B cell (primary cell): ENCODE results near the gene ASB15. TPM values are rescaled to one million over a fixed set of nuclear protein-coding genes. Genes with fewer than 3 reads are reported as not detected.

Experiments
- ATAC-seq: fragments of 200-7000 bp; cut with Tn5 transposase; one replicate; pipeline ENCODE4 v1.10.0; 2021; ENCODE audit warnings: low read depth, mild to moderate bottlenecking, moderate number of reproducible peaks, moderate library complexity
- CTCF ChIA-PET: fragments of 350-600 bp; sonication (Branson Sonifier 250); formaldehyde crosslinking; loops from one replicate; lab custom pipeline; 2021; ENCODE audit warnings: antibody characterized with exemption, inconsistent platforms; lab: Charles Lee
- POLR2A ChIA-PET: fragments of 350-600 bp; sonication (Branson Sonifier 250); formaldehyde crosslinking; loops from one replicate; lab custom pipeline; 2021; ENCODE audit warnings: antibody characterized with exemption; lab: Charles Lee
- DNase-seq: peaks from one replicate; pipeline ENCODE4 v3.0.0; 2013
- H2AFZ ChIP-seq: 2 replicates; pipeline ENCODE4 v1.6.1; 2012; ENCODE audit warnings: mild to moderate bottlenecking, low read depth, low read length; ENCODE audit not compliant: insufficient read depth, poor library complexity, severe bottlenecking
- H3K27ac ChIP-seq, 2 donors: 1 replicate in 1 of 2; 2 replicates in 1 of 2; pipeline ENCODE4 v1.5.1; 2012 to 2013; ENCODE audit warnings: low read length in 2 of 2, mild to moderate bottlenecking in 2 of 2, moderate library complexity in 1 of 2
- H3K27me3 ChIP-seq, 4 experiments: fragments of 200-600 bp in 1 of 4; sonication (generic) in 1 of 4; replicated peaks in 1 of 4; 1 replicate in 2 of 4; 2 replicates in 2 of 4; pipeline versions ENCODE4 v1.6.1 to v1.7.0; 2013 to 2016; ENCODE audit warnings: low read length in 3 of 4, mild to moderate bottlenecking in 2 of 4, mixed read lengths in 1 of 4, moderate library complexity in 1 of 4; ENCODE audit not compliant: insufficient read depth in 4 of 4, control insufficient read depth in 3 of 4; ENCODE audit errors: control extremely low read depth in 1 of 4
- H3K36me3 ChIP-seq, 2 experiments: replicated peaks in 1 of 2; 1 replicate in 1 of 2; 2 replicates in 1 of 2; pipeline versions ENCODE4 v1.6.1 to v1.7.1; 2013; ENCODE audit warnings: low read length in 1 of 2; ENCODE audit not compliant: insufficient read depth in 2 of 2, control insufficient read depth in 1 of 2; ENCODE audit errors: control extremely low read depth in 1 of 2, extremely low read depth in 1 of 2
- H3K4me1 ChIP-seq, 2 donors: fragments of 200-600 bp in 1 of 2; sonication (generic) in 1 of 2; 1 replicate in 1 of 2; 2 replicates in 1 of 2; pipeline versions ENCODE4 v1.5.1 to v1.6.1; 2013 to 2017; ENCODE audit warnings: low read length in 2 of 2; ENCODE audit not compliant: control insufficient read depth in 2 of 2, insufficient read depth in 2 of 2
- H3K4me2 ChIP-seq: replicated peaks from 2 replicates; pipeline ENCODE3; 2012; ENCODE audit warnings: mild to moderate bottlenecking, low read depth, low read length; ENCODE audit not compliant: poor library complexity, severe bottlenecking
- H3K4me3 ChIP-seq, 5 experiments: fragments of 200-600 bp in 1 of 5; sonication (generic) in 1 of 5; 1 replicate in 3 of 5; 2 replicates in 2 of 5; pipeline versions ENCODE4 v1.5.1 to v1.7.0; 2011 to 2016; ENCODE audit warnings: low read length in 4 of 5, mild to moderate bottlenecking in 4 of 5, low read depth in 2 of 5, control low read depth in 1 of 5, moderate library complexity in 1 of 5; ENCODE audit not compliant: insufficient read depth in 1 of 5; ENCODE audit errors: control extremely low read depth in 1 of 5, extremely low read depth in 1 of 5
- H3K79me2 ChIP-seq: fragments of 200-600 bp; sonication (generic); one replicate; pipeline ENCODE4 v1.6.0; 2016; ENCODE audit warnings: low read length; ENCODE audit not compliant: control insufficient read depth, insufficient read depth
- H3K9ac ChIP-seq: fragments of 200-600 bp; sonication (generic); 2 replicates; pipeline ENCODE4 v1.6.1; 2017; ENCODE audit warnings: mild to moderate bottlenecking, low read length, moderate library complexity
- H3K9me3 ChIP-seq, 3 donors: one replicate each; pipeline versions ENCODE4 v1.6.1 to v1.7.1; 2013; ENCODE audit warnings: low read length in 2 of 3; ENCODE audit not compliant: control insufficient read depth in 2 of 3, insufficient read depth in 1 of 3; ENCODE audit errors: control extremely low read depth in 1 of 3
- H4K20me1 ChIP-seq: 2 replicates; pipeline ENCODE4 v1.6.0; 2012; ENCODE audit warnings: mild to moderate bottlenecking, low read length; ENCODE audit not compliant: insufficient read depth, control insufficient read depth, poor library complexity, severe bottlenecking
- H3K27ac Mint-ChIP-seq: one replicate; pipeline ENCODE4 v1.8.0; 2021; ENCODE audit warnings: mixed read lengths
- H3K27me3 Mint-ChIP-seq: one replicate; pipeline ENCODE4 v1.8.0; 2021; ENCODE audit warnings: mixed read lengths
- H3K4me1 Mint-ChIP-seq: one replicate; pipeline ENCODE4 v1.8.0; 2021; ENCODE audit warnings: mixed read lengths
- H3K4me3 Mint-ChIP-seq: one replicate; pipeline ENCODE4 v1.8.0; 2021; ENCODE audit warnings: mixed read lengths
- H3K9me3 Mint-ChIP-seq: one replicate; pipeline ENCODE4 v1.8.0; 2022; ENCODE audit warnings: mixed read lengths; ENCODE audit not compliant: insufficient read depth
- EZH2 ChIP-seq: IDR thresholded peaks from 2 replicates; pipeline ENCODE4 v1.6.1; 2012; ENCODE audit warnings: borderline replicate concordance, low read depth, mild to moderate bottlenecking, moderate library complexity, low read length; ENCODE audit not compliant: insufficient read depth, poor library complexity, severe bottlenecking
- WGBS: methylation state at CpG from one replicate; pipeline ENCODE4 v1.1.5; 2013; ENCODE audit warnings: missing lambda C conversion rate; ENCODE audit not compliant: insufficient coverage; 5-methylcytosine and 5-hydroxymethylcytosine counted together
- intact Hi-C: fragments of 100-400 bp; cut with micrococcal nuclease; formaldehyde crosslinking; loops from one replicate; pipeline ENCODE4 v1.10.0; 2022
- polyA plus RNA-seq: library from polyadenylated mRNA; depleted of rRNA; stranded (reverse); fragments of >200 nt; gene quantifications from 2 replicates; pipeline ENCODE4 v1.2.3, GENCODE V29; 2012
- total RNA-seq, 2 donors: library from RNA; stranded (reverse); fragments of 120-200 nt in 1 of 2; gene quantifications; 1 replicate in 1 of 2; 2 replicates in 1 of 2; pipeline versions ENCODE4 v1.2.3 to v1.2.4, GENCODE V29; 2013 to 2022
- TF ChIP-seq, protein P1 (sequence below): fragments of 200-600 bp; IDR thresholded peaks from one replicate; pipeline ENCODE4 v1.8.0; 2022; ENCODE audit warnings: antibody characterized with exemption, mild to moderate bottlenecking

The ASB15 gene
- total and polyA plus RNA-seq, 2 donors (not counting 1 experiment from before 2014, with no cell fraction given), result not detected

DNA sequence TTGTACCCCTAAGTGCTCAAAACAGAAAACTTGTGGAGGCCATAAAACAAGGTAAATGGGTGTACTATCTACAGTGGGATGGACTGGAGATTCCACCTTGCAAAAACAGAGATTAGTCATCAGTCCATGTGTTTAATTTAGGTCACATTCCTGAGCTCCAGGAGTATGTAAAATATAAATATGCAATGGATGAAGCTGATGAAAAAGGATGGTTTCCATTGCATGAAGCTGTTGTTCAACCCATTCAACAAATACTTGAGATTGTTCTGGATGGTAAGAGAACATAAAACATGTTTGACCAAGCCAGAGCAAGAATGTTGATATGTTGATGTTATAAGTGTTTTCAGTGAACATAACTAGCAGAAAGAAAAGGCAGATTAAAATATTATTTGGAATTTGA, 14.6 kb downstream of the ASB15 start:
- H3K9ac ChIP-seq, result no peak overlapping the region
- H3K4me3 Mint-ChIP-seq, result no peak overlapping the region
- ChIA-PET CTCF (no interaction called here), POLR2A (no interaction called here)
- no peak overlapping the region for H3K4me2 ChIP-seq
- H3K27ac Mint-ChIP-seq, result no peak overlapping the region
- no peaks in the 10 kb centered on the region for H3K4me1 Mint-ChIP-seq
- intact Hi-C loops, result no loop called here
- no peak overlapping the region for H3K4me3 ChIP-seq
- H3K27me3 Mint-ChIP-seq, result peaks cover 25% of the 10 kb centered on the region
- no peaks in the 10 kb centered on the region for H4K20me1 ChIP-seq
- H3K9me3 ChIP-seq, result no peaks in the 10 kb centered on the region
- H3K27ac ChIP-seq, result no peak overlapping the region
- H3K36me3 ChIP-seq, result no peaks in the 10 kb centered on the region
- ATAC-seq (no peak), DNase-seq (no peak)
- peaks cover 0 to 6% (median 0%) of the 10 kb centered on the region in 4 experiments for H3K27me3 ChIP-seq
- no peaks in the 10 kb centered on the region for H3K4me1 ChIP-seq
- H3K79me2 ChIP-seq, result no peaks in the 10 kb centered on the region
- no peak overlapping the region for H2AFZ ChIP-seq
- H3K9me3 Mint-ChIP-seq, result peaks cover 2% of the 10 kb centered on the region
- TF ChIP-seq, protein P1, sequence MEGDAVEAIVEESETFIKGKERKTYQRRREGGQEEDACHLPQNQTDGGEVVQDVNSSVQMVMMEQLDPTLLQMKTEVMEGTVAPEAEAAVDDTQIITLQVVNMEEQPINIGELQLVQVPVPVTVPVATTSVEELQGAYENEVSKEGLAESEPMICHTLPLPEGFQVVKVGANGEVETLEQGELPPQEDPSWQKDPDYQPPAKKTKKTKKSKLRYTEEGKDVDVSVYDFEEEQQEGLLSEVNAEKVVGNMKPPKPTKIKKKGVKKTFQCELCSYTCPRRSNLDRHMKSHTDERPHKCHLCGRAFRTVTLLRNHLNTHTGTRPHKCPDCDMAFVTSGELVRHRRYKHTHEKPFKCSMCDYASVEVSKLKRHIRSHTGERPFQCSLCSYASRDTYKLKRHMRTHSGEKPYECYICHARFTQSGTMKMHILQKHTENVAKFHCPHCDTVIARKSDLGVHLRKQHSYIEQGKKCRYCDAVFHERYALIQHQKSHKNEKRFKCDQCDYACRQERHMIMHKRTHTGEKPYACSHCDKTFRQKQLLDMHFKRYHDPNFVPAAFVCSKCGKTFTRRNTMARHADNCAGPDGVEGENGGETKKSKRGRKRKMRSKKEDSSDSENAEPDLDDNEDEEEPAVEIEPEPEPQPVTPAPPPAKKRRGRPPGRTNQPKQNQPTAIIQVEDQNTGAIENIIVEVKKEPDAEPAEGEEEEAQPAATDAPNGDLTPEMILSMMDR, result no peak
- no peak for TF ChIP-seq EZH2

DNA sequence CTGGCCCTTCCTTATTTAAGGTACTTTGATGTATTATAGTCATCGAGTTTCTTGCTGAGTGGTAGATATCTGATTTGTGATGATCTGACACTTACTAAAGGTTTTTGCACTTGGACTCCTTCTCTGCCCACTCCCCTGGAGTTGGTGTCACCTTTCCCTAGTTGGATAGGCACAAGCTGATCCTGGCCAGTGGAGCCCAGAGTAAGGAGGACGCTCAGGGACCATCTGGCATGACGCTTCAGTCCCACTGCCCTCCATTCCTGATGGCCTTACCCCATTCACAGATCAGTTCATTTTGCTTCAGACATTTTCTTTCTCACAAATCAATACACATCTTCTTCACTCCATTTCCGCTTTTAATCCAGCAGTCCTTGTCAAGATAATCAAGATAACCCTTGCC, 20.1 kb downstream of the ASB15 start:
- no peaks in the 10 kb centered on the region for H3K9me3 Mint-ChIP-seq
- H3K27me3 ChIP-seq, result peaks cover 0 to 2% (median 0%) of the 10 kb centered on the region in 4 experiments
- no peak overlapping the region for H3K27ac ChIP-seq
- H3K27me3 Mint-ChIP-seq, result peaks cover 19% of the 10 kb centered on the region
- WGBS, result 90% methylated on average over 3 of the region's 4 CpGs
- no peak for DNase-seq
- H3K4me3 Mint-ChIP-seq, result no peak overlapping the region
- no peaks in the 10 kb centered on the region for H3K79me2 ChIP-seq
- ATAC-seq, result no peak
- H2AFZ ChIP-seq, result no peak overlapping the region
- no peaks in the 10 kb centered on the region for H3K4me1 Mint-ChIP-seq
- no peaks in the 10 kb centered on the region for H3K36me3 ChIP-seq
- no peaks in the 10 kb centered on the region for H3K9me3 ChIP-seq
- H4K20me1 ChIP-seq, result no peaks in the 10 kb centered on the region
- H3K4me1 ChIP-seq, result no peaks in the 10 kb centered on the region
- POLR2A ChIA-PET, result no interaction called here
- H3K9ac ChIP-seq, result no peak overlapping the region
- intact Hi-C loops, result no loop called here
- CTCF ChIA-PET, result no interaction called here
- H3K4me3 ChIP-seq, result no peak overlapping the region
- TF ChIP-seq, protein P1, result no peak
- no peak for TF ChIP-seq EZH2
- no peak overlapping the region for H3K4me2 ChIP-seq
- H3K27ac Mint-ChIP-seq, result no peak overlapping the region
